NCI-H1092 (cell line): ENCODE measurements around the gene GALNT13.

ENCODE experiments used
- DNase-seq: peaks from one replicate; lab custom pipeline; 2025; lab: John Stamatoyannopoulos, UW

The GALNT13 gene

DNA sequence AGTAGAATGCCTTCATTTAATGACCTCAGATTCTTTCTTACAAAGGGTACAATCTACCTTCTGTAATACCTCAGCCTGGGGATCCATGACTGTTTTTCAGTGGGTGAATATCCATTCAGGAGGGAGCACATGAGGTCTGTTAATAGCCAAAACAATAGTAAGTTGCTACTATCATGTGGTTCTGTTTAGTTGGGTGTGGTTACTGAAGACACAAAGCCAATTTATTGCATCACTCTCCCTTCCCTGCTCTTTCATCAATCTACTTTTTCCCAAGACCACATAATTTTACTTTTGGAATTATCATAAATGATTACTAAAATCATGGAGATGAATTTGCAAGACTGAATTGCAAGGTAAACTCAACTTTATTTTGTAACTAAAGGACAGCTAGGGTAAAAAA is 254.2 kb downstream of the GALNT13 start:
- DNase-seq, result no peak

GRCh38 chr2:154130821-154131220 is 259.1 kb downstream of the GALNT13 start:
- DNase-seq, result no peak

GRCh38 chr2:154132827-154133226 is 261.1 kb downstream of the GALNT13 start:
- DNase-seq, result no peak

DNA sequence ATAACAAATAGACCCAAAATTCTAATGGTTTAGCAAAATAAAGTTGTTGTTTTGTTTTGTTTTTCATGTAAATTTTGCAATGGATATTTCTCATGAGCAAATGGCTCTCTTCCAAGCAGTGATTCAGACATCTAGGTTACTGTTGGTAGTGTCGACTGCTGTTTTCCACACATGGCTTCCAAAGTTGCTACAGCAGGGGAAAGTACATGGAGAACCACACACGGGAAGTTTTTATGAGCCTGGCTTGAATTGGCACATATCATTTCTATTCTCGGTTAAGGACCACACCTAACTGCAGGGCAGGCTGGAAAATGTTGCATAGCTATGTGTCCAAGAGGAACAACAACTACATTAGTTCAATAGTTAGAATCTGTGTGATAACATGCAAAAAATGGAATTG is 262.1 kb downstream of the GALNT13 start:
- no peak for DNase-seq

DNA sequence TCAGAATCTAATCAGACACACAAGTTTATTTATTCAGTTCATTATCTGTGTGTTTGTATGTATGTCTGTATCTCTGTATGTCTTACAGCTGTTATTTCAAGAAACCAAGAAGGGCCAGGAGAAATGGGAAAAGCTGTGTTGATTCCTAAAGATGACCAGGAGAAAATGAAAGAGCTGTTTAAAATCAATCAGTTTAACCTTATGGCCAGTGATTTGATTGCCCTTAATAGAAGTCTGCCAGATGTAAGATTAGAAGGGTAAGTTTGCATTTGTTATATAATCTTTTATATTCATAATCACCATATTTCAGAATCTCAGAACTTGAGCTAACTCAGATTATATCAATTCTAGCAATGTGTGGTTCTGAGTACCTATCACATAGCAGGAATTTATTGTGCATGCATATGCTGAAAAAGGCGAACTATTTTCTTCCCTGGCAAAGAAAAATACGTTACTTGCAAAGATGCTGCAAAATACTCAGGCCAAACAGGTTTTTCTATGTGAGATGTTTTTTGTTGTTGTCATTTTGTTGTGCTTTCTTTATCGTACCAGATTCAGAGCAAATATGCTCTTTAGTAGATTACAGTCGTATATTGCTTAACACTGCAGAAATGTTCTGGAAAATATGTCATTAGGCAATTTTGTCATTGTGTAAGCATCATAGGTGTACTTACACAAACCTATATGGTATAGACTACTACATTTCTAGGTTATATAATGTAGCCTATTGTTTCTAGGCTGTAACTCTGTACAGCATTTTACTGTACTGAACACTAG is 268.7 kb downstream of the GALNT13 start:
- no peak for DNase-seq

- DNase-seq, result no peak
Measured at GRCh38 chr2:154142480-154142879, 270.8 kb downstream of the GALNT13 start.

DNA sequence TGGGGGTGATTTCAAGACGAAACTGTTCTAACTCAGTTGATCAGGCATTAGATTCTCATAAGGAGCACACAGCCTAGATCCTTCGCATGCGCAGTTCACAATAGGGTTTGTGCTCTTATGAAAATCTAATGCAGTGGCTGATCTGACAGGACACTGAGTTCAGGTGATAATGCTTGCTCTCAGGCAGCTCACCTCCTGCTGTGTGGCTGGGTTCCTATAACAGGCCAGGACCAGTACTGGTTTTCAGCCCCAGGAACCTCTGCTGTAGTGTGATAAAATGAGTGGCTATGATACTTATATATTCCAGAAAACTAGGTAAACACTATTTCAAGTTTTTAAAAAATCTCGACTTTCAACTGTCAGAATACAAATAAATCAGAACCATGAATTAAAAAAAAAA is 271.4 kb downstream of the GALNT13 start:
- no peak for DNase-seq

GRCh38 chr2:154158101-154158500 is 286.4 kb downstream of the GALNT13 start:
- no peak for DNase-seq

DNA sequence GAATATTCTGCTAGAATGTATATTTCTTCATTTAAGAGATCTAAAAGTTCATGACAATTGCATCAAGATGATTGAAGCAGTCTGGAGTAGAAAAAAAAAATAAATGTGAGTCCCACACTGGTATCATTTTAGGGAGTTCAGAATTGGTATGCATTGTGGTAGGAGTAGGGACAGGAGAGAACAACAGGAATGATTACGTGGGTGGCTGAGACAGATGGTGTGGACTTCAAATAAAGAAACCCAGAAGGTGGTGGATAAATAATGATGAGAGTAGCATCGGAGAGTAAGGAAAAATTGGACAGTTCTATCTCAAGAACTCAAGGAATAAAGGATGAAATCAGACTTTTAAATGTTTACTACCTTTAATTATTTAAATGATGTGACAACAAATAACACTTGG is 289.6 kb downstream of the GALNT13 start:
- DNase-seq, result no peak

- no peak for DNase-seq
Measured at GRCh38 chr2:154170400-154170799, 298.7 kb downstream of the GALNT13 start.

- DNase-seq, result no peak
Measured at GRCh38 chr2:154173164-154173563, 301.4 kb downstream of the GALNT13 start.

DNA sequence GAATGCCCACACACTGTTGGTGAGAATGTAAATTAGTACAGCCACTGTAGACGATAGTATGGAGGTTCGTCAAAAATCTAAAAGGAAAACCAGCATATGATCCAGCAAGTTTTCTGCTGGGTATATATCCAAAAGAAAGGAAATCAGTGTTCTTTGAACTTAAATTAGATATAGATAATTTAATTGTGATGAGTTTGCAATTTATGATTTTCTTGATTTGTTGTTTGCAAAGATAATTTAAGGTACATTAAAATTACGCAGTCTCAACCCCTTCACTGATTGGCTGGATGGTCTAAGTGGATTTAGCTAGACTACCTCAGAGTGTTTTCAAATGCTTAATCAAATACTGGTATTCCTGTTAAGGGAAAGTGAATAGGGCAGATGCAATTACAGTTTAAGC is 302.2 kb downstream of the GALNT13 start:
- DNase-seq, result no peak

GRCh38 chr2:154182008-154182407 is 310.3 kb downstream of the GALNT13 start:
- DNase-seq, result no peak

- DNase-seq, result no peak
Measured at GRCh38 chr2:154187948-154188347, 316.2 kb downstream of the GALNT13 start.

DNA sequence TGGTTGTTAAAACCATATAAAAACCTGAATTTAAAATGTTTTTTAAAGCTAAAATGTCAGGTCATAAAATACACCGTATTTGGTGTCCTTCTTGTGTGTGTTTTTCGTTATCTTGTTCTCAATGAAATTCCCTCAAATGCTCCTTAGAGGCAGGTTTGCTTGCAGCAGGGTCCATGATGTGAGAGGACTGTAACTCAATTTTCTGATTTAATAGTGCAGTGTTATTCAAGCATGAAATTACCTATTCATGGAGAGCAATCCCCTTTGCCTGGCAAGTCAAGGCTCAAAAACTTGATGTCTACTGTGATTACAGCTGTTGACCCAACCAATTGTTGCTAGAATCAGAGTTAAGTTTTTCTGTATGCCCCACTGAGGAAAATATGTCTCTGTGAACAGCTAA is 318.2 kb downstream of the GALNT13 start:
- DNase-seq, result no peak

DNA sequence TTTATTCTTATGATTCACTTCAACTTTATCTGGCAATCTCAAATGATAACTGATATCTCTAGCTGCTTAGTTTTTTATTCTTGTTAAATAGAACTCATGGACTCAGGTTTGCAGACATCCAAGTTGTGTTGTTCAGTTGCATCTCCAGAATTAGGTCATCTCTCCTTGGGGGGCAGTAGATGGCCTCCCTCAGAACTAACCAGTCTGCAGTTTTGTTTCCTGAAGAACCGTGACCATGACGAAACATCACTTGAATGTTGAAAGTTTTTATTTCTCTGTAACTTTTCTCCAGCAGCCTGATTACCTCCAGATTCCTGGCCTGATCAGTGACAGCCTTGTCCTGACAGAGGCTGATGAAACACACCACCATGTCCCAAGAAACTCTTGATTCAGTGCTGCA is 321.5 kb downstream of the GALNT13 start:
- DNase-seq, result no peak

DNA sequence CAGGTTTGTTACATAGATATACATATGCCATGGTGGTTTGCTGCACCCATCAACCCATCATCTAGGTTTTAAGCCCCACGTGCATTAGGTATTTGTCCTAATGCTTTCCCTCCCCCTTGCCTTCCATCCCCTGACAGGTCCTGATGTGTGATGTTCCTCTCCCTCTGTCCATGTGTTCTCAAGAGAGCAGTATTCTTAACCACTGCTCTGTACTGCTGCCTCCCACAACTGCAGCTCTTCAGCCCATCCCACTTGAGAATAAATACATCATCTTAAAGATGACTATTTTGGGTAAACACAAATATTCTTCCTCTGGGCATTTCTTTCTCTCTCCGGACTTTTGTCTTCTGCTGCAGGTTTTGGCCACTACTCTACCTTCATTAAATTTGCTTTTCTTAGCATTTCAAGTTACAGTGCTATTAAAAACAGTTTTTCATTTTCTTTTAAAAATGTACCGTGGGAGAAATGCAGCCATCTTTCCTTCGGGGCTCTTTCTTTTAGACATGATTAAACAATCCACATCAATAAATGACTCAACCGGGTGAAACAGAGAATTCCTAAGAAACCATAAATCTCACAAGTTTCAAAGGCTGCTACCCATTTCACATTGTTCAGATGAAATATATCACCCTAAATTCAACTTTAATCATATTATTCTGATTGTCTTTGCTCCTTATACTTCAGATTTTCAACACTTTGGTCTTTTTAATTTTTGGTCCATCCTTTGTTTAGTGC is 323.4 kb downstream of the GALNT13 start:
- no peak for DNase-seq

GRCh38 chr2:154195644-154196195 is 324.0 kb downstream of the GALNT13 start:
- DNase-seq, result no peak

- DNase-seq, result no peak
Measured at GRCh38 chr2:154198866-154199265, 327.1 kb downstream of the GALNT13 start.

GRCh38 chr2:154203206-154203605 is 331.5 kb downstream of the GALNT13 start:
- no peak for DNase-seq

GRCh38 chr2:154203902-154204301 is 332.2 kb downstream of the GALNT13 start:
- no peak for DNase-seq

GRCh38 chr2:154207288-154208047 is 335.7 kb downstream of the GALNT13 start:
- DNase-seq, result no peak

GRCh38 chr2:154223726-154224125 is 352.0 kb downstream of the GALNT13 start:
- DNase-seq, result no peak
